Kidney epithelial cell (primary cell): ENCODE results near the gene MACC1. TPM values are rescaled to one million over a fixed set of nuclear protein-coding genes. Genes with fewer than 3 reads are reported as not detected.

Source experiments
- DNase-seq: peaks from one replicate; pipeline ENCODE4 v3.0.0-alpha.2; 2010; ENCODE audit warnings: low read depth
- H3K27me3 ChIP-seq: 2 replicates; pipeline ENCODE4 v1.6.0; 2011; ENCODE audit warnings: low read length; ENCODE audit not compliant: control insufficient read depth, insufficient read depth
- H3K36me3 ChIP-seq: 2 replicates; pipeline ENCODE4 v1.5.1; 2011; ENCODE audit warnings: low read length; ENCODE audit not compliant: control insufficient read depth, insufficient read depth
- H3K4me3 ChIP-seq: 2 replicates; pipeline ENCODE4 v1.5.1; 2011; ENCODE audit warnings: low read depth, mild to moderate bottlenecking, control low read depth, low read length
- CTCF ChIP-seq: IDR thresholded peaks from 2 replicates; pipeline ENCODE4 v1.5.1; 2011; ENCODE audit warnings: mild to moderate bottlenecking, moderate library complexity, low read length, control low read depth, inconsistent platforms; ENCODE audit not compliant: insufficient read depth, poor library complexity, severe bottlenecking
- total RNA-seq: library from RNA; depleted of rRNA; stranded (reverse); fragments of >200 nt; gene quantifications from 2 replicates; pipeline ENCODE4 v1.2.3, GENCODE V29; 2015

Gene MACC1
- total RNA-seq, 1 donor from 2014 or later = 57.5 TPM

DNA sequence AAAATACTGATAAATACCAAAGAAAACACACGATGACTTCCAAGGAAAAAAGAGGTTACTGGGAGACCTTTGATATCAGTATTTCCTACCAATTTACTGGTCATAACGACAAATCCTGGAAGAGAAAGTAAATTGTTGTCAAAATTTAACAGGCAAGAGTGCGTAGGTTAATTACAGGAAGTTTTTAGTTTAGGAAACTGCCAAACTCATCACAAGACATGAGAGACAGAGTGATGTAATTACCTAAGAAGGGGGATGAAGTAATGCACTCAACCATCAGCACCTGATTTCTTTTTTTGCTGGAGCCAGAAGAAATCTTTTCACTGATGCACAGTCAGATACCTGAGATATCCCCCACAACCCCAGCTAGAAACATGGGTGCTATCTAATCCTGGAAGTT, 16.8 kb downstream of the MACC1 start:
- H3K36me3 ChIP-seq = no peaks in the 10 kb centered on the region
- TF ChIP-seq CTCF = no peak
- peak; percentile 51 for DNase-seq
- H3K4me3 ChIP-seq = no peak overlapping the region
- no peaks in the 10 kb centered on the region for H3K27me3 ChIP-seq

DNA sequence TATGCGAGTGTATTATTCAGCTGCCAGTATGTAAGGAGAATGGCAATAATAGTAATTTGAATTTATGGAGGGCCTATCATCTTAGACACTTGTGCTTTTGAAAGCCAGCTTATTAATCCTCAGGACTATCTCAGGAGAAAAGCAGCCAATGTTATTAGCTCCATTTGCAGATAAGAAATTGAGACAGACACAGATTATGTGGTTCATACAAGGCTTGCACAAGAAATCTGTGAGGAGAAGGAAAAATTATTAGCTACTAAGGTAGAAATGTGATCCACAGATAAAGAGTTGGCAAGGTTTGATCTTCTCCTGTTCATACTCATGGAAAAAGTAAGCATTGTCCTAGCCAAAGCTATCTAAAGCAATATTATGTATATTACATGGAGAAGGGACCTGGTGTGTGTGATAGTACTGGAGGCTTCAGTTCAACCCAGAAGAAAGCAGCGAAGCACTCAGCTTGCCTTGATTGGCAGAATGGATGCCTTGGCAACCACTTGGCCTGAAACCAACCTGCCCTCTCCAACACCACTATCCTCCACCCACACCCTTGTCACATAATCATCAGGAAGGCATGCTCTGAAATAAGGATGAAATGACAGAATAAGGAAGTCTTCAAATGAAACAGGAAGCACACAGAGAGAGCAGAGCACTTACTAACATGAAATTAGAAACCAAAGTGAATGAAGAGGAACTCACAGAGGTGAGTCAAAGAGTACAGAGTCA, 18.0 kb downstream of the MACC1 start:
- no peak overlapping the region for H3K4me3 ChIP-seq
- no peak for TF ChIP-seq CTCF
- DNase-seq = peak; percentile 96

GRCh38 chr7:20198260-20198659, 18.9 kb downstream of the MACC1 start:
- Histone ChIP-seq H3K27me3 (no peaks in the 10 kb centered on the region), H3K4me3 (no peak overlapping the region), H3K36me3 (no peaks in the 10 kb centered on the region)
- TF ChIP-seq CTCF = no peak
- DNase-seq = no peak

More for the DNA sequence above, 18.0 kb downstream of the MACC1 start:
- no peaks in the 10 kb centered on the region for H3K36me3 ChIP-seq
- no peaks in the 10 kb centered on the region for H3K27me3 ChIP-seq

DNA sequence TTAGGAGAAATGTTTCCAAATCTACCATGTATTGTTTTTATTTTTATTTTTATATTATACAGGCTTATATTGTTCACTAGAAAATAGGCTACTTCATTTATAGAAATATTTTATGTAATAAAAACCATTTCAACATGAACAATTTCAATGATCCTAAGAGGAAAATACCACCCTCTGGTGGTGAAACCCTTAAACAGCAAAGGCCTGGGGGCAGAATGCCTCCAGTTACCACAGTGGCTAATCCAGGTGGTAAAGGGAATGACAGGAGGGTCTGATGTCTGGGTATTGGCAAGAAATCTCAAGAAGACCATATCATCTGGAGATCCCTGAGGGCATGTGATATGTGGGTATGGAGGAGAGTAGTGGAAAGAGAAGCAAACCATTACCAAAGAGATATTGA, 19.3 kb downstream of the MACC1 start:
- no peak overlapping the region for H3K4me3 ChIP-seq
- H3K36me3 ChIP-seq = no peaks in the 10 kb centered on the region
- no peaks in the 10 kb centered on the region for H3K27me3 ChIP-seq
- no peak for DNase-seq
- peak; percentile 18 for TF ChIP-seq CTCF

GRCh38 chr7:20197125-20197748, 19.9 kb downstream of the MACC1 start:
- H3K36me3 ChIP-seq = no peaks in the 10 kb centered on the region
- no peak overlapping the region for H3K4me3 ChIP-seq
- no peak for DNase-seq
- no peak for TF ChIP-seq CTCF
- no peaks in the 10 kb centered on the region for H3K27me3 ChIP-seq

DNA sequence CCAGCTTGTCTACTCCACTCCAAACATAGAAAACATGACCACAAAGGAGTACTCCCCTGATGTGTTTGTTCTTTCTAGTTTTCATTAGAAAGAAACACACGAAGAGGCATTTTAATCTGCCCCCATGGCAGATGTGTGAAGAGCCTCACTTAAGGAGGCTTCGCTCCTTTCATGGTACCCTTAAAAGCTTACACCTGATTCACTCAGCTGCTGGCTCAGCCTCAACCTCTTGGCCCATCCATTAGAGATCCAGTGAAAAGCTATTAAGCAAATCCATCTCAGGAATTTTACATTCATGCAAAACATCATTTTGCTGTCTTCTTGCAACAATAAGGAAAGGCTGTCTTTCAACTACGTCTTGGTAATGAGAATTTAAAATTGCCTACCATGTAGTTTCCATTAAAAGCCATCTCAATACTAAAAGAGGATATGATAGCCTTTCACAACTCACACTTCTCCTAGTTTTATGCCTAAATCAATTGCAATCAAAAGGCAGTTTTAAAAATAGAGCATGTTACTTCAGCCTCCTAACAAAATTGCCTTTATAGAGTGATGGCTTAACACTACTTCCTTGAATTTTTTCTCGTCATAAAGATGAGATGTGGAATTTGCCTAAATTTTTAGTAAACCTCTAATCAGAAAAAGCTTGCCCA, 22.7 kb downstream of the MACC1 start:
- Histone ChIP-seq H3K27me3 (no peaks in the 10 kb centered on the region), H3K4me3 (no peak overlapping the region), H3K36me3 (no peaks in the 10 kb centered on the region)
- no peak for DNase-seq
- no peak for TF ChIP-seq CTCF
